ENCODE results near the gene DNAI7. TPM values are rescaled to one million over a fixed set of nuclear protein-coding genes. Genes with fewer than 3 reads are reported as not detected.

DNAI7 gene
- total and polyA plus RNA-seq, 2 of the 13 experiments (the other 11 are each of a cell fraction or from before 2014, with no cell fraction given) = 0.04 to 0.25 TPM

DNA sequence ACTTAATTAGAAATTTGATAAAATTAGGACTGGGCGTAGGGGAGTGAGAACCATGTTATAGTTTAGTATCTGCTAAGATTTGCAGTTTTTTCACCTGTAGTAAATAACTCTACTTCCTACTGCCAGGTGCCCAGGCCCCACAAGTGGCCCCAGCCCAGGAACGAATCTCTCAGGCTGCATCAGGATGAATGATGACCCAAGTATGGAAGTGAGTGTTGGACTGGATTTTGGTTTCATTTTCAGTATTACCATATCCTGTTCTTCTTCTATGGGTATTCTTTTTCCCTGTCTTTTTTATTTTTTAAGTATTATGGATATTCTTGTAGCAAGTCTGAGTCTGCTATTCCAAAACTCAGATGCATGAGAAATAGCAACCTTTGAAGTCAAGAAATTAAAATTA lies 125.7 kb downstream of the DNAI7 start:
- H3K9me3 ChIP-seq (ENCODE audit: low read length) = no peaks in the 10 kb centered on the region
- TF ChIP-seq ZNF10 (CRISPR knock-in tag; IDR thresholded peaks at IDR 0.05; ENCODE audit: borderline replicate concordance, low read depth) = no peak
- no peak for TF ChIP-seq ZNF225 (CRISPR knock-in tag; IDR thresholded peaks at IDR 0.05)
- TF ChIP-seq, protein P1, sequence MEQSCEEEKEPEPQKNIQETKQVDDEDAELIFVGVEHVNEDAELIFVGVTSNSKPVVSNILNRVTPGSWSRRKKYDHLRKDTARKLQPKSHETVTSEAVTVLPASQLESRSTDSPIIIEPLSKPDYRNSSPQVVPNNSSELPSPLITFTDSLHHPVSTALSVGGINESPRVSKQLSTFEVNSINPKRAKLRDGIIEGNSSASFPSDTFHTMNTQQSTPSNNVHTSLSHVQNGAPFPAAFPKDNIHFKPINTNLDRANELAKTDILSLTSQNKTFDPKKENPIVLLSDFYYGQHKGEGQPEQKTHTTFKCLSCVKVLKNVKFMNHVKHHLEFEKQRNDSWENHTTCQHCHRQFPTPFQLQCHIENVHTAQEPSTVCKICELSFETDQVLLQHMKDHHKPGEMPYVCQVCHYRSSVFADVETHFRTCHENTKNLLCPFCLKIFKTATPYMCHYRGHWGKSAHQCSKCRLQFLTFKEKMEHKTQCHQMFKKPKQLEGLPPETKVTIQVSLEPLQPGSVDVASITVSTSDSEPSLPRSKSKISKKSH (CRISPR knock-in tag; IDR thresholded peaks at IDR 0.05; ENCODE audit: borderline replicate concordance) = no peak
- no peak for TF ChIP-seq TBL1XR1 (IDR thresholded peaks at IDR 0.05; ENCODE audit: borderline replicate concordance, low read length, partially characterized antibody)
- no peak for TF ChIP-seq MLLT10 (CRISPR knock-in tag; IDR thresholded peaks at IDR 0.05)
- TF ChIP-seq ZFP36L1 (CRISPR knock-in tag; IDR thresholded peaks at IDR 0.05) = no peak
- TF ChIP-seq MATR3 (CRISPR knock-in tag; IDR thresholded peaks at IDR 0.05) = no peak
- no peak for TF ChIP-seq HNRNPK (IDR thresholded peaks at IDR 0.05; ENCODE audit: low read depth, low read length, poor library complexity, severe bottlenecking)
- no peak for TF ChIP-seq SIX4 (CRISPR knock-in tag; IDR thresholded peaks at IDR 0.05)
- no peak for TF ChIP-seq REPIN1 (CRISPR knock-in tag; IDR thresholded peaks at IDR 0.05; ENCODE audit: borderline replicate concordance, low read depth)
- TF ChIP-seq, protein P2, sequence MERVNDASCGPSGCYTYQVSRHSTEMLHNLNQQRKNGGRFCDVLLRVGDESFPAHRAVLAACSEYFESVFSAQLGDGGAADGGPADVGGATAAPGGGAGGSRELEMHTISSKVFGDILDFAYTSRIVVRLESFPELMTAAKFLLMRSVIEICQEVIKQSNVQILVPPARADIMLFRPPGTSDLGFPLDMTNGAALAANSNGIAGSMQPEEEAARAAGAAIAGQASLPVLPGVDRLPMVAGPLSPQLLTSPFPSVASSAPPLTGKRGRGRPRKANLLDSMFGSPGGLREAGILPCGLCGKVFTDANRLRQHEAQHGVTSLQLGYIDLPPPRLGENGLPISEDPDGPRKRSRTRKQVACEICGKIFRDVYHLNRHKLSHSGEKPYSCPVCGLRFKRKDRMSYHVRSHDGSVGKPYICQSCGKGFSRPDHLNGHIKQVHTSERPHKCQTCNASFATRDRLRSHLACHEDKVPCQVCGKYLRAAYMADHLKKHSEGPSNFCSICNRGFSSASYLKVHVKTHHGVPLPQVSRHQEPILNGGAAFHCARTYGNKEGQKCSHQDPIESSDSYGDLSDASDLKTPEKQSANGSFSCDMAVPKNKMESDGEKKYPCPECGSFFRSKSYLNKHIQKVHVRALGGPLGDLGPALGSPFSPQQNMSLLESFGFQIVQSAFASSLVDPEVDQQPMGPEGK (CRISPR knock-in tag; IDR thresholded peaks at IDR 0.05) = no peak
- no peak for TF ChIP-seq HNRNPH1 (optimal IDR thresholded peaks at IDR 0.05; ENCODE audit: low read depth, low read length)
- 58% methylated on average over 2 of the region's 2 CpGs for WGBS (ENCODE audit: low lambda C conversion rate)
- no peak overlapping the region for H3K9ac ChIP-seq (ENCODE audit: insufficient read depth, low read depth, low read length)
- ATAC-seq (no peak), DNase-seq (ENCODE audit: low spot score) (no peak), FAIRE-seq (no peak)
- ChIA-PET POLR2A (no interaction called here), CTCF (ENCODE audit: low intra/inter-chr PET ratio, low total read pairs) (no interaction called here)
- no TSS peak for BruUV-seq (replicated peaks)
- H3K4me3 ChIP-seq (replicated peaks in 1 of 3; ENCODE audit: insufficient read depth in 1 of 3, low read depth in 2 of 3, low read length in 3 of 3) = no peak overlapping the region
- no peaks in the 10 kb centered on the region; a peak in 1 of 5 replicates for H3K27me3 ChIP-seq (ENCODE audit: control insufficient read depth in 1 of 2, insufficient read depth in 2 of 2, low read length in 2 of 2)
- H2AFZ ChIP-seq (ENCODE audit: low read length) = no peak overlapping the region
- no peaks in the 10 kb centered on the region for H4K20me1 ChIP-seq (ENCODE audit: insufficient read depth, low read length)
- no peaks in the 10 kb centered on the region for H3K36me3 ChIP-seq (replicated peaks in 1 of 2; ENCODE audit: control insufficient read depth in 1 of 2, insufficient read depth in 2 of 2, low read length in 2 of 2)
- no peak overlapping the region for H3K27ac ChIP-seq (ENCODE audit: extremely low read length, insufficient read depth, low read length)
- intact Hi-C loops (cut with micrococcal nuclease; ENCODE audit: unreplicated experiment) (no loop called here), in situ Hi-C loops (cut with HindIII; ENCODE audit: extremely low pct_ligation_motif_present, low pct_unique_long_range_greater_than_20kb) (no loop called here)
- no peaks in the 10 kb centered on the region for H3K79me2 ChIP-seq (ENCODE audit: insufficient read depth, low read length)
- H3K4me2 ChIP-seq (ENCODE audit: low read depth, low read length) = no peak overlapping the region
- H3K4me1 ChIP-seq (ENCODE audit: insufficient read depth, low read length) = no peaks in the 10 kb centered on the region
